Transverse colon (tissue), 4 donors: ENCODE data around the gene SERP2.

Source experiments
- CTCF ChIP-seq, 5 experiments: fragments of 200-600 bp in 3 of 5; fragments of 450-650 bp in 2 of 5; sonication (generic) in 3 of 5; IDR thresholded peaks; 1 replicate in 2 of 5; 2 replicates in 3 of 5; pipeline ENCODE4 v1.5.1; 2016 to 2017; ENCODE audit warnings: antibody characterized with exemption in 5 of 5, inconsistent platforms in 3 of 5, mild to moderate bottlenecking in 2 of 5, moderate library complexity in 1 of 5
- EP300 ChIP-seq: sonication (generic); formaldehyde crosslinking; IDR thresholded peaks from one replicate; pipeline ENCODE4 v1.6.1; 2017; ENCODE audit warnings: antibody characterized with exemption, low read depth
- POLR2A ChIP-seq: fragments of 450-650 bp; IDR thresholded peaks from one replicate; pipeline ENCODE4 v1.6.1; 2016; ENCODE audit warnings: antibody characterized with exemption, mild to moderate bottlenecking, moderate library complexity
- POLR2AphosphoS5 ChIP-seq, 3 donors: sonication (generic); formaldehyde crosslinking; IDR thresholded peaks; one replicate each; pipeline ENCODE4 v1.6.1; 2016; ENCODE audit warnings: antibody characterized with exemption in 3 of 3

- no peak for TF ChIP-seq POLR2AphosphoS5 (IDR thresholded peaks at IDR 0.05)
- TF ChIP-seq CTCF (IDR thresholded peaks at IDR 0.05) = no peak
- TF ChIP-seq EP300 = no peak
- no peak for TF ChIP-seq POLR2A
Measured at GRCh38 chr13:44413095-44413494, 39.5 kb downstream of the SERP2 start.
